Measurements from ENCODE around the gene PTPRN. TPM values are rescaled to one million over a fixed set of nuclear protein-coding genes. Genes with fewer than 3 reads are reported as not detected.

Gene PTPRN
- total RNA-seq, 1 experiment from 2014 or later, result not detected

GRCh38 chr2:219252570-219252899 lies 56.7 kb downstream of the PTPRN start:
- no peaks in the 10 kb centered on the region for H3K9me3 Mint-ChIP-seq (ENCODE audit: low read depth, unreplicated experiment)
- no TSS peak for BruUV-seq (replicated peaks)
- H3K36me3 Mint-ChIP-seq (ENCODE audit: insufficient read depth, unreplicated experiment), result peaks cover 55% of the 10 kb centered on the region
- intact Hi-C loops (cut with micrococcal nuclease; ENCODE audit: unreplicated experiment), result loop anchor here (5.0 kb wide), 1 partner anchor 45 kb away; no protein-coding TSS in a partner anchor
- no peak for TF ChIP-seq CTCF (IDR thresholded peaks at IDR 0.05; ENCODE audit: unreplicated experiment)
- CTCF ChIA-PET, result interaction anchor here (1.5 to 3.2 kb wide), 3 partner anchors 27 to 42 kb away, joined by 5 to 10 read pairs (median 7); partner anchors contain the start of gene DNAJB2
- no peak for DNase-seq
- H3K27me3 Mint-ChIP-seq (ENCODE audit: unreplicated experiment), result no peaks in the 10 kb centered on the region
- H3K4me1 Mint-ChIP-seq (ENCODE audit: low read depth, unreplicated experiment), result peaks cover 56% of the 10 kb centered on the region
- H3K27ac Mint-ChIP-seq (ENCODE audit: unreplicated experiment), result peak overlapping the region; percentile 70
- peak overlapping the region; percentile 95 for H3K4me3 Mint-ChIP-seq (ENCODE audit: low read depth, unreplicated experiment)

GRCh38 chr2:219252084-219252483 lies 57.1 kb downstream of the PTPRN start:
- intact Hi-C loops (cut with micrococcal nuclease; ENCODE audit: unreplicated experiment), result loop anchor here (5.0 kb wide), 1 partner anchor 45 kb away; no protein-coding TSS in a partner anchor
- Mint-ChIP-seq H3K9me3 (ENCODE audit: low read depth, unreplicated experiment) (no peaks in the 10 kb centered on the region), H3K27ac (ENCODE audit: unreplicated experiment) (no peak overlapping the region), H3K36me3 (ENCODE audit: insufficient read depth, unreplicated experiment) (peaks cover 55% of the 10 kb centered on the region), H3K4me3 (ENCODE audit: low read depth, unreplicated experiment) (peak overlapping the region; percentile 95), H3K4me1 (ENCODE audit: low read depth, unreplicated experiment) (peaks cover 56% of the 10 kb centered on the region), H3K27me3 (ENCODE audit: unreplicated experiment) (no peaks in the 10 kb centered on the region)
- no TSS peak for BruUV-seq (replicated peaks)
- CTCF ChIA-PET, result interaction anchor here (1.8 to 3.2 kb wide), 2 partner anchors 35 to 43 kb away, joined by 7 to 10 read pairs; no protein-coding TSS in a partner anchor
- DNase-seq, result no peak
- TF ChIP-seq CTCF (IDR thresholded peaks at IDR 0.05; ENCODE audit: unreplicated experiment), result no peak

GRCh38 chr2:219251656-219252055 lies 57.5 kb downstream of the PTPRN start:
- CTCF ChIA-PET, result interaction anchor here (1.0 kb wide), 1 partner anchor 193 kb away, joined by 3 read pairs; no protein-coding TSS in a partner anchor
- Mint-ChIP-seq H3K4me1 (ENCODE audit: low read depth, unreplicated experiment) (peaks cover 56% of the 10 kb centered on the region), H3K27me3 (ENCODE audit: unreplicated experiment) (no peaks in the 10 kb centered on the region), H3K36me3 (ENCODE audit: insufficient read depth, unreplicated experiment) (peaks cover 57% of the 10 kb centered on the region), H3K4me3 (ENCODE audit: low read depth, unreplicated experiment) (peak overlapping the region; percentile 95), H3K9me3 (ENCODE audit: low read depth, unreplicated experiment) (no peaks in the 10 kb centered on the region), H3K27ac (ENCODE audit: unreplicated experiment) (no peak overlapping the region)
- BruUV-seq (replicated peaks), result no TSS peak
- DNase-seq, result no peak
- intact Hi-C loops (cut with micrococcal nuclease; ENCODE audit: unreplicated experiment), result loop anchor here (5.0 kb wide), 1 partner anchor 46 kb away; no protein-coding TSS in a partner anchor
- TF ChIP-seq CTCF (IDR thresholded peaks at IDR 0.05; ENCODE audit: unreplicated experiment), result no peak

GRCh38 chr2:219250049-219250781 lies 59.0 kb downstream of the PTPRN start:
- intact Hi-C loops (cut with micrococcal nuclease; ENCODE audit: unreplicated experiment), result loop anchor here (5.0 kb wide), 1 partner anchor 47 kb away; no protein-coding TSS in a partner anchor
- peak overlapping the region; percentile 54 for H3K4me3 Mint-ChIP-seq (ENCODE audit: low read depth, unreplicated experiment)
- no peaks in the 10 kb centered on the region for H3K27me3 Mint-ChIP-seq (ENCODE audit: unreplicated experiment)
- H3K36me3 Mint-ChIP-seq (ENCODE audit: insufficient read depth, unreplicated experiment), result peaks cover 72% of the 10 kb centered on the region
- no peaks in the 10 kb centered on the region for H3K9me3 Mint-ChIP-seq (ENCODE audit: low read depth, unreplicated experiment)
- CTCF ChIA-PET, result interaction anchor here (1.1 to 2.6 kb wide), 4 partner anchors 22 to 45 kb away, joined by 4 to 26 read pairs (median 10); partner anchors contain the start of gene DNAJB2
- TF ChIP-seq CTCF (IDR thresholded peaks at IDR 0.05; ENCODE audit: unreplicated experiment), result no peak
- DNase-seq, result no peak
- no TSS peak for BruUV-seq (replicated peaks)
- H3K27ac Mint-ChIP-seq (ENCODE audit: unreplicated experiment), result peak overlapping the region; percentile 96
- peaks cover 55% of the 10 kb centered on the region for H3K4me1 Mint-ChIP-seq (ENCODE audit: low read depth, unreplicated experiment)
